A549 (cell line): ENCODE results near the gene NDUFV2. TPM values are rescaled to one million over a fixed set of nuclear protein-coding genes. Genes with fewer than 3 reads are reported as not detected.
A peak's percentile ranks its signal among the peaks of the same experiment; 100 is the strongest.

ENCODE experiments used
- ATAC-seq, 2 experiments: fragments of 200-7000 bp in 1 of 2; fragments of >200 bp in 1 of 2; cut with Nextera tagmentation in 1 of 2; cut with Tn5 transposase in 1 of 2; 3 replicates each; pipeline versions ENCODE4 v1.8.0 to v1.9.1; 2018 to 2020; ENCODE audit warnings: mild to moderate bottlenecking in 1 of 2, moderate library complexity in 1 of 2
- CTCF ChIA-PET: fragments of 300-600 bp; sonication (Branson Sonifier 250); formaldehyde crosslinking; extraction: SDS; loops from one replicate; lab custom pipeline; 2021; ENCODE audit warnings: antibody characterized with exemption, inconsistent platforms; lab: Yijun Ruan, JAX
- POLR2A ChIA-PET: fragments of 350-600 bp; formaldehyde crosslinking; extraction: SDS; loops from one replicate; lab custom pipeline; 2021; ENCODE audit warnings: antibody characterized with exemption, inconsistent platforms; lab: Yijun Ruan, JAX
- DNase-seq, 2 experiments: peaks; one replicate each; pipeline versions ENCODE4 v3.0.0 to v3.0.0-alpha.2; 2011 to 2016; ENCODE audit warnings: low read depth in 1 of 2, low spot score in 1 of 2
- FAIRE-seq: peaks from 2 replicates; lab custom pipeline; 2011; peaks lifted over from hg19 to GRCh38; lab: Jason Lieb, UNC
- H3K27ac ChIP-seq, 2 experiments: fragments of >200 bp; sonication (Bioruptor Twin); formaldehyde crosslinking; 3 replicates each; pipeline ENCODE4 v1.5.1; 2016 to 2017
- H3K4me1 ChIP-seq: fragments of >200 bp; sonication (Bioruptor Twin); formaldehyde crosslinking; 3 replicates; pipeline ENCODE4 v1.6.1; 2016
- H3K4me2 ChIP-seq: fragments of >200 bp; sonication (Bioruptor Twin); formaldehyde crosslinking; 3 replicates; pipeline ENCODE4 v1.6.1; 2016
- H3K4me3 ChIP-seq: fragments of >200 bp; sonication (Bioruptor Twin); formaldehyde crosslinking; 3 replicates; pipeline ENCODE4 v1.5.1; 2016
- H3K9me3 ChIP-seq: fragments of >200 bp; sonication (Bioruptor Twin); formaldehyde crosslinking; 3 replicates; pipeline ENCODE4 v1.6.1; 2016
- BHLHE40 ChIP-seq: IDR thresholded peaks from 2 replicates; pipeline ENCODE4 v1.6.1; 2012; ENCODE audit warnings: low read depth, low read length, inconsistent platforms
- CBX2 ChIP-seq: fragments of 200-600 bp; sonication (generic); IDR thresholded peaks from 2 replicates; pipeline ENCODE4 v1.6.1; 2016; ENCODE audit warnings: low read depth, mild to moderate bottlenecking, borderline replicate concordance
- CHD4 ChIP-seq: fragments of 200-600 bp; sonication (generic); IDR thresholded peaks from 2 replicates; pipeline ENCODE4 v1.6.1; 2016; ENCODE audit warnings: antibody characterized with exemption, mild to moderate bottlenecking, borderline replicate concordance
- EHF ChIP-seq: fragments of 250-450 bp; sonication (Bioruptor Pico); IDR thresholded peaks from 2 replicates; pipeline ENCODE4 v1.5.0; 2020; ENCODE audit warnings: mild to moderate bottlenecking
- EP300 ChIP-seq, 2 experiments: fragments of >200 bp; sonication (Bioruptor Twin); formaldehyde crosslinking; IDR thresholded peaks; 2 replicates in 1 of 2; 3 replicates in 1 of 2; pipeline ENCODE4 v1.6.1; 2016 to 2017
- FOSL2 ChIP-seq, 2 experiments: fragments of 450-650 bp in 1 of 2; fragments of >200 bp in 1 of 2; sonication (Bioruptor Twin) in 1 of 2; formaldehyde crosslinking; IDR thresholded peaks; 2 replicates each; pipeline versions ENCODE4 v1.5.0 to v1.6.1; 2016 to 2020; ENCODE audit warnings: mild to moderate bottlenecking in 1 of 2, moderate library complexity in 1 of 2
- HEYL ChIP-seq: fragments of 250-450 bp; sonication (Bioruptor Pico); IDR thresholded peaks from 2 replicates; pipeline ENCODE4 v1.8.0; 2021; ENCODE audit warnings: mild to moderate bottlenecking, moderate library complexity
- HOXA7 ChIP-seq: fragments of 250-450 bp; sonication (Bioruptor Pico); IDR thresholded peaks from 2 replicates; pipeline ENCODE4 v1.5.0; 2020; ENCODE audit warnings: mild to moderate bottlenecking, moderate library complexity
- HOXB5 ChIP-seq: fragments of 250-450 bp; sonication (Bioruptor Pico); IDR thresholded peaks from 2 replicates; pipeline ENCODE4 v1.5.0; 2020; ENCODE audit warnings: mild to moderate bottlenecking, moderate library complexity
- JUN ChIP-seq, 2 experiments: fragments of >200 bp; sonication (Bioruptor Twin); formaldehyde crosslinking; IDR thresholded peaks; 2 replicates in 1 of 2; 3 replicates in 1 of 2; pipeline ENCODE4 v1.6.1; 2016 to 2017
- KDM5A ChIP-seq: fragments of 200-600 bp; sonication (generic); IDR thresholded peaks from 2 replicates; pipeline ENCODE4 v1.6.1; 2016; ENCODE audit warnings: antibody characterized with exemption, mild to moderate bottlenecking
- MAFK ChIP-seq: fragments of 450-650 bp; IDR thresholded peaks from 2 replicates; pipeline ENCODE4 v1.6.1; 2014; ENCODE audit not compliant: partially characterized antibody
- MAZ ChIP-seq: fragments of 150-350 bp; IDR thresholded peaks from 2 replicates; pipeline ENCODE4 v1.6.1; 2014; ENCODE audit warnings: antibody characterized with exemption, low read depth, low read length, borderline replicate concordance
- NPAS2 ChIP-seq: fragments of 250-450 bp; sonication (Bioruptor Pico); IDR thresholded peaks from 2 replicates; pipeline ENCODE4 v1.8.0; 2022; ENCODE audit warnings: mild to moderate bottlenecking, moderate library complexity, borderline replicate concordance
- NR3C1 ChIP-seq: fragments of >200 bp; sonication (Bioruptor Twin); formaldehyde crosslinking; IDR thresholded peaks from 3 replicates; pipeline ENCODE4 v1.6.1; 2017
- PHF8 ChIP-seq: fragments of 200-600 bp; sonication (generic); IDR thresholded peaks from 2 replicates; pipeline ENCODE4 v1.6.1; 2016; ENCODE audit warnings: low read depth, mild to moderate bottlenecking, antibody characterized with exemption, moderate library complexity, borderline replicate concordance
- POLR2A ChIP-seq: IDR thresholded peaks from 2 replicates; pipeline ENCODE4 v1.6.1; 2012; ENCODE audit warnings: mild to moderate bottlenecking, low read length
- RARB ChIP-seq: fragments of 250-450 bp; sonication (Bioruptor Pico); IDR thresholded peaks from 2 replicates; pipeline ENCODE4 v1.8.0; 2021; ENCODE audit warnings: mild to moderate bottlenecking, moderate library complexity
- SREBF2 ChIP-seq: fragments of 450-650 bp; IDR thresholded peaks from 2 replicates; pipeline ENCODE4 v1.6.1; 2014; ENCODE audit warnings: mild to moderate bottlenecking, moderate library complexity
- TP53 ChIP-seq: fragments of 250-450 bp; sonication (Bioruptor Pico); IDR thresholded peaks from 2 replicates; pipeline ENCODE4 v1.5.0; 2021; ENCODE audit warnings: mild to moderate bottlenecking, moderate library complexity
- ZC3H11A ChIP-seq: fragments of 450-650 bp; IDR thresholded peaks from 2 replicates; pipeline ENCODE4 v1.6.1; 2014; ENCODE audit warnings: antibody characterized with exemption, mild to moderate bottlenecking
- ZFP36 ChIP-seq: fragments of 450-650 bp; IDR thresholded peaks from 2 replicates; pipeline ENCODE4 v1.6.1; 2014; ENCODE audit warnings: borderline replicate concordance; ENCODE audit not compliant: partially characterized antibody
- ZSCAN20 ChIP-seq: fragments of 250-450 bp; sonication (Bioruptor Pico); IDR thresholded peaks from 2 replicates; pipeline ENCODE4 v1.8.0; 2022; ENCODE audit warnings: mild to moderate bottlenecking, moderate library complexity
- WGBS: methylation state at CpG from one replicate; pipeline ENCODE4 v1.1.6; 2017; ENCODE audit errors: missing lambda C conversion rate; 5-methylcytosine and 5-hydroxymethylcytosine counted together
- polyA plus RNA-seq, 4 experiments: library from polyadenylated mRNA; depleted of rRNA in 3 of 4; stranded (reverse); fragments of >200 nt; fragmentation: RNase III in 1 of 4; extraction: RNeasy Plus Mini Kit Qiagen cat#74134 plus additional on column Dnase treatment in 1 of 4; gene quantifications; 2 replicates in 3 of 4; 3 replicates in 1 of 4; pipeline ENCODE4 v1.2.3, GENCODE V29; 2011 to 2017
- TF ChIP-seq, protein P1 (sequence below): fragments of 250-450 bp; sonication (Bioruptor Pico); IDR thresholded peaks from 2 replicates; pipeline ENCODE4 v1.5.0; 2021; ENCODE audit warnings: mild to moderate bottlenecking, moderate library complexity, borderline replicate concordance
- TF ChIP-seq, protein P2 (sequence below): fragments of 250-450 bp; sonication (Bioruptor Pico); IDR thresholded peaks from 2 replicates; pipeline ENCODE4 v1.5.0; 2020; ENCODE audit warnings: low read depth, mild to moderate bottlenecking, moderate library complexity
- TF ChIP-seq, protein P3 (sequence below): fragments of 150-350 bp; IDR thresholded peaks from 2 replicates; pipeline ENCODE4 v1.6.1; 2014; ENCODE audit warnings: low read depth, mild to moderate bottlenecking, low read length
- TF ChIP-seq, protein P4 (sequence below): fragments of >200 bp; sonication (Bioruptor Twin); formaldehyde crosslinking; IDR thresholded peaks from 3 replicates; pipeline ENCODE4 v1.6.1; 2016

Gene NDUFV2
- polyA plus RNA-seq, 2 of the 4 experiments (the other 2 are of a cell fraction), result 115 to 180 TPM

DNA sequence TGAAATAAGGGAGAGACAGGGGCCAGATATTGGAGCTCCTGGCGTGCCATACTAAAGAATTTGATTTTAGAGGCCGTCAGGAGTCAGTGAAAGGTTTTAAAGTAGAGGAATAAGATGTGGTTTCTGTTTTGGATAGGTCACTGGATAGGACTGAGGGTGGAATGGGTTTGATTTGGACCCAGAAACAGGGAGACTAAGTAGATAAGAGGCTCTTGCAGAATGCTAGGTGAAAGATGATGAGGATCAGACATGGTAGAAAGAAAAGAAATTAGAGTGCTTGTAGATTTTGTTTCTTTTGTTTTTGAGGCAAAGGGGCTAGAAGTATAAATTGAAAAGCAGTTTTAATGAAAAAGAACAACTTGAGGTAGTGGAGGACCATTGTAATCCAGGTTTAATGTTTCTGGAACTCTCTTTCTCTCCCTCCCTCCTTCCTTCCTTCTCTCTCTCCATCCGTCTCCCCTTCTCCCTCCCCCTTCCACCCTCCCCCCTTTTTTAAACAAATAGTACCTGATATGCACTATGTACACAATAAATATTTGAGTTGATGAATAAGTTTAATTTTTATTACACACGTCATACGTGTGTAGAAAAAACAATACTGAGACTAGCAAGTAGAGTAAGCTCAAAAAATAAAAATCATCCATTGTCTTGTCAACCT, 1.9 kb downstream of the NDUFV2 start:
- CTCF ChIA-PET, result interaction anchor here (0.8 to 2.1 kb wide), 3 partner anchors 9 to 230 kb away, joined by 3 to 6 read pairs (median 4); partner anchors contain the start of gene TWSG1

DNA sequence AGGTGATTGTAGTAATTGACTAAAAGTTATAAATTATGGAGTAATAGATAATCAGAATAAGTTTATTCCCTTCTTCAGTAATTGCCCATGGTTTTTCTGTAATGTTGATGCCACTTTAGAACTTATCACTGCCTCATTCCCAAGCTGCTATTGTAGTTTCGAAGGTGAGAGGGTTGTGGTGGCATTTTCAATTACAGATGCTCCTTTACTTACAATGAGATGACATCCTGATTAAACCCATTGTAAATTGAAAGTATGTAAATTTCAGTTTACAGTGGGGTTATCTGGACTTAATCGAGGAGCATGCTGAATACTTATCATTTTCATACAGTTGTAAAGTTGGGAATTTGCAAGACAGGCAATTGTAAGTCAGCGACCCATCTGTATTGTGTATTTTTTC, 2.9 kb downstream of the NDUFV2 start:
- FAIRE-seq, result no peak
- peak overlapping the region; percentile 75 for H3K4me2 ChIP-seq
- peaks cover 52% of the 10 kb centered on the region for H3K4me1 ChIP-seq
- DNase-seq, result no peak
- H3K4me3 ChIP-seq, result 0 out of 3 replicates have a peak overlapping the region, but pooled peaks have one; percentile 69
- POLR2A ChIA-PET, result no interaction called here
- 62% methylated on average over 3 of the region's 3 CpGs for WGBS
- CTCF ChIA-PET, result no interaction called here
- H3K9me3 ChIP-seq, result no peaks in the 10 kb centered on the region
- no peak overlapping the region for H3K27ac ChIP-seq
- ATAC-seq, result no peak
- TF ChIP-seq CBX2 (no peak), CHD4 (no peak), NR3C1 (no peak), ZFP36 (no peak), POLR2A (no peak), HOXB5 (CRISPR knock-in tag) (no peak), SREBF2 (no peak), HOXA7 (CRISPR knock-in tag) (no peak), NPAS2 (no peak), MAZ (no peak), HEYL (no peak), ZSCAN20 (no peak), JUN (IDR thresholded peaks at IDR 0.05) (no peak), EHF (no peak), PHF8 (no peak), TP53 (no peak), RARB (no peak)
- TF ChIP-seq, protein P1, sequence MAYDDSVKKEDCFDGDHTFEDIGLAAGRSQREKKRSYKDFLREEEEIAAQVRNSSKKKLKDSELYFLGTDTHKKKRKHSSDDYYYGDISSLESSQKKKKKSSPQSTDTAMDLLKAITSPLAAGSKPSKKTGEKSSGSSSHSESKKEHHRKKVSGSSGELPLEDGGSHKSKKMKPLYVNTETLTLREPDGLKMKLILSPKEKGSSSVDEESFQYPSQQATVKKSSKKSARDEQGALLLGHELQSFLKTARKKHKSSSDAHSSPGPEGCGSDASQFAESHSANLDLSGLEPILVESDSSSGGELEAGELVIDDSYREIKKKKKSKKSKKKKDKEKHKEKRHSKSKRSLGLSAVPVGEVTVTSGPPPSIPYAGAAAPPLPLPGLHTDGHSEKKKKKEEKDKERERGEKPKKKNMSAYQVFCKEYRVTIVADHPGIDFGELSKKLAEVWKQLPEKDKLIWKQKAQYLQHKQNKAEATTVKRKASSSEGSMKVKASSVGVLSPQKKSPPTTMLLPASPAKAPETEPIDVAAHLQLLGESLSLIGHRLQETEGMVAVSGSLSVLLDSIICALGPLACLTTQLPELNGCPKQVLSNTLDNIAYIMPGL (CRISPR knock-in tag), result no peak
- TF ChIP-seq, protein P2, sequence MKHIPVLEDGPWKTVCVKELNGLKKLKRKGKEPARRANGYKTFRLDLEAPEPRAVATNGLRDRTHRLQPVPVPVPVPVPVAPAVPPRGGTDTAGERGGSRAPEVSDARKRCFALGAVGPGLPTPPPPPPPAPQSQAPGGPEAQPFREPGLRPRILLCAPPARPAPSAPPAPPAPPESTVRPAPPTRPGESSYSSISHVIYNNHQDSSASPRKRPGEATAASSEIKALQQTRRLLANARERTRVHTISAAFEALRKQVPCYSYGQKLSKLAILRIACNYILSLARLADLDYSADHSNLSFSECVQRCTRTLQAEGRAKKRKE (CRISPR knock-in tag), result no peak
- TF ChIP-seq, protein P3, sequence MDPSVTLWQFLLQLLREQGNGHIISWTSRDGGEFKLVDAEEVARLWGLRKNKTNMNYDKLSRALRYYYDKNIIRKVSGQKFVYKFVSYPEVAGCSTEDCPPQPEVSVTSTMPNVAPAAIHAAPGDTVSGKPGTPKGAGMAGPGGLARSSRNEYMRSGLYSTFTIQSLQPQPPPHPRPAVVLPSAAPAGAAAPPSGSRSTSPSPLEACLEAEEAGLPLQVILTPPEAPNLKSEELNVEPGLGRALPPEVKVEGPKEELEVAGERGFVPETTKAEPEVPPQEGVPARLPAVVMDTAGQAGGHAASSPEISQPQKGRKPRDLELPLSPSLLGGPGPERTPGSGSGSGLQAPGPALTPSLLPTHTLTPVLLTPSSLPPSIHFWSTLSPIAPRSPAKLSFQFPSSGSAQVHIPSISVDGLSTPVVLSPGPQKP, result no peak

More for the DNA sequence above, 1.9 kb downstream of the NDUFV2 start:
- TF ChIP-seq EP300 (IDR thresholded peaks at IDR 0.05), result no peak
- TF ChIP-seq, protein P4, sequence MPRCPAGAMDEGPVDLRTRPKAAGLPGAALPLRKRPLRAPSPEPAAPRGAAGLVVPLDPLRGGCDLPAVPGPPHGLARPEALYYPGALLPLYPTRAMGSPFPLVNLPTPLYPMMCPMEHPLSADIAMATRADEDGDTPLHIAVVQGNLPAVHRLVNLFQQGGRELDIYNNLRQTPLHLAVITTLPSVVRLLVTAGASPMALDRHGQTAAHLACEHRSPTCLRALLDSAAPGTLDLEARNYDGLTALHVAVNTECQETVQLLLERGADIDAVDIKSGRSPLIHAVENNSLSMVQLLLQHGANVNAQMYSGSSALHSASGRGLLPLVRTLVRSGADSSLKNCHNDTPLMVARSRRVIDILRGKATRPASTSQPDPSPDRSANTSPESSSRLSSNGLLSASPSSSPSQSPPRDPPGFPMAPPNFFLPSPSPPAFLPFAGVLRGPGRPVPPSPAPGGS, result 0 out of 3 replicates have a peak, but pooled peaks have one; percentile 6
- TF ChIP-seq ZC3H11A, result no peak
- TF ChIP-seq MAFK, result no peak
- no peak for TF ChIP-seq POLR2A
- no peak for TF ChIP-seq SREBF2
- TF ChIP-seq NPAS2, result no peak
- TF ChIP-seq FOSL2 (IDR thresholded peaks at IDR 0.05), result no peak
- TF ChIP-seq FOSL2 (CRISPR knock-in tag; IDR thresholded peaks at IDR 0.05), result peak; percentile 28; the same call in 1 of the 2 replicates
- TF ChIP-seq KDM5A, result no peak
- TF ChIP-seq PHF8, result no peak
- no peak for TF ChIP-seq BHLHE40
- FAIRE-seq (no peak), DNase-seq (peak in 1 of 2 experiments; percentile 32), ATAC-seq (no peak)
- Histone ChIP-seq H3K27ac (peak overlapping the region; percentile 95), H3K4me1 (peaks cover 49% of the 10 kb centered on the region), H3K9me3 (no peaks in the 10 kb centered on the region), H3K4me3 (peak overlapping the region; percentile 69), H3K4me2 (peak overlapping the region; percentile 75)
- POLR2A ChIA-PET, result no interaction called here
- 6% methylated on average over 5 of the region's 5 CpGs for WGBS
